ENCODE data around the gene SUGP1. TPM values are rescaled to one million over a fixed set of nuclear protein-coding genes. Genes with fewer than 3 reads are reported as not detected.

Gene SUGP1
- total RNA-seq, 2 experiments from 2014 or later = 49.4 to 62.0 TPM

DNA sequence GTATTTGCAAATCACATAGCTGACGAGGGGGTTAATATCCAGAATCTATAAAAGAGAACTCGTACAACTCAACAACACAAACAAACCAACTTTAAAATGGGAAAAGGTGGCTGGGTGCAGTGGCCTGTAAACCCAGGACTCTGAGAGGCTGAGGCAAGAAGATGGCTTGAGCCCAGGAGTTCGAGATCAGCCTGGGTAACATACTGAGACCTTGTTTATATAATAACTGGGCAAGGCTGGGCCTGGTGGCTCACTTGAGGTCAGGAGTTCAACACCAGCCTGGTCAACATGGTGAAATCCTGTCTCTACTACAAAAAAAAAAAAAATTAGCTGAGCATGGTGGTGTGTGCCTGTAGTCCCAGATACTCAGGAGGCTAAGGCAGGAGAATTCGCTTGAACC is 25.4 kb downstream of the SUGP1 start:
- intact Hi-C loops (cut with DNase I, micrococcal nuclease) = no loop called here
- Mint-ChIP-seq H3K27me3 (no peaks in the 10 kb centered on the region), H3K36me3 (ENCODE audit: low read depth) (peaks cover 42% of the 10 kb centered on the region), H3K4me1 (no peaks in the 10 kb centered on the region), H3K9me3 (ENCODE audit: low read depth) (no peaks in the 10 kb centered on the region), H3K4me3 (no peak overlapping the region), H3K27ac (no peak overlapping the region)
- DNase-seq (no peak), ATAC-seq (no peak)
- ChIA-PET POLR2A (interaction anchor here (0.7 kb wide), 1 partner anchor 618 kb away, joined by 3 read pairs; no protein-coding TSS in a partner anchor), CTCF (no interaction called here)

DNA sequence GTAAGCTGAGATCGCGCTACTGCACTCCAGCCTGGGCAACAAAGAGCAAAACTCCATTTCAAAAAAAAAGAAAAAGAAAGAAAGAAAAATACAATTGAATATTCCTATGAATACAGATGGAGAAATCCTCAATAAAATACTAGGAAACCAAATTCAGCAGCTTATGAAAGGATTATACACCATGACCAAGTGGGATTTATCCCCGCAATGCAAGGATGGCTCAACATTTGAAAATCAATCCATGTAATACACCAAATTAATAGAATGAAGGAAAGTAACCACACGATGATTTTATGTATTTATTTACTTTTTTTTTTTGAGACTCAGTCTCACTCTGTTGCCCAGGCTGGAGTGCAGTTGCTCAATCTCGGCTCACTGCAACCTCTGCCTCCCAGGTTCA is 27.7 kb downstream of the SUGP1 start:
- Mint-ChIP-seq H3K4me1 (no peaks in the 10 kb centered on the region), H3K9me3 (ENCODE audit: low read depth) (no peaks in the 10 kb centered on the region), H3K36me3 (ENCODE audit: low read depth) (peaks cover 51% of the 10 kb centered on the region), H3K4me3 (no peak overlapping the region), H3K27ac (no peak overlapping the region), H3K27me3 (no peaks in the 10 kb centered on the region)
- ChIA-PET CTCF (no interaction called here), POLR2A (interaction anchor here (0.7 kb wide), 1 partner anchor 93 kb away, joined by 4 read pairs; no protein-coding TSS in a partner anchor)
- DNase-seq = no peak
- ATAC-seq = no peak
- intact Hi-C loops (cut with DNase I, micrococcal nuclease) = no loop called here

DNA sequence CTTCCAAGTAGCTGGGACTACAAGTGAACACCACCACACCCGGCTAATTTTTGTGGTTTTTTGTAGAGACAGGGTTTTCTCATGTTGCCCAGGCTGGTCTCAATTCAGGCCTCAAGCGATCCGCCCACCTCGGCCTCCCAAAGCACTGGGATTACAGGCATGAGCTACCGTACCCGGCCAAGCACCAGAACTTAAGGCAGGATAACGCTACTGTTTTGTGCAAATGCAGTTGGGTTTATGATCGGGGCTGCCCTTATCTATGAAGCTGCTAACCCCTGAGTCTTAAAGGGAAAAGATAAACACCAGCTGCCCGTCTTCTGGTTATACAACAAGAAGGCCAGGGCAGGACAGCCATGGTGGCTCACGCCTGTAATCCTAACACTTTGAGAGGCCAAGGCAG is 34.6 kb downstream of the SUGP1 start:
- Mint-ChIP-seq H3K9me3 (ENCODE audit: low read depth) (no peaks in the 10 kb centered on the region), H3K4me1 (no peaks in the 10 kb centered on the region), H3K27me3 (no peaks in the 10 kb centered on the region), H3K27ac (no peak overlapping the region), H3K36me3 (ENCODE audit: low read depth) (peaks cover 35% of the 10 kb centered on the region), H3K4me3 (no peak overlapping the region)
- intact Hi-C loops (cut with DNase I, micrococcal nuclease) = no loop called here
- POLR2A ChIA-PET = no interaction called here
- CTCF ChIA-PET = interaction anchor here (0.6 kb wide), 2 partner anchors 79 to 91 kb away, joined by 3 to 4 read pairs; no protein-coding TSS in a partner anchor
- no peak for ATAC-seq
- no peak for DNase-seq

DNA sequence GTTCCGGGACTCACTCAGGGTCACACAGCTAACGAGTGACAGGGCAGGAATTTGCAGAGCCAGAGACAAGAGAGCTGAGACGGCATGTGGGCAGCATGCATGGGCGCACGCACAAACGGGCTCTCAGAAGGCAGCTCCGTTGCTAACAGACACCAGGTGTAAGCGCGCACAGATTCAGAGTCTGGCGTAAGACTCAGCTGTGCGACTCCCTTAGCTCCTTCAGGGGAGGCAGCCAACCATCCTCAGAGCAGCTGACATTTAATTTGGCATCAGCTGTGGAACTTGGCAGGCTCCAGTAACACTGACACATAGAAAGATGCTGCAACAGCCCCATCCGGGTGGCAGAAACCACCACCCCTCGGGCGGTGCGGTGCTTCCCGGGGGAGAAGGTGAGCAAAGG is 39.7 kb downstream of the SUGP1 start:
- POLR2A ChIA-PET = no interaction called here
- ATAC-seq = no peak
- H3K4me1 Mint-ChIP-seq = no peaks in the 10 kb centered on the region
- no peaks in the 10 kb centered on the region for H3K9me3 Mint-ChIP-seq (ENCODE audit: low read depth)
- DNase-seq = no peak
- no peaks in the 10 kb centered on the region for H3K27me3 Mint-ChIP-seq
- H3K36me3 Mint-ChIP-seq (ENCODE audit: low read depth) = peaks cover 37% of the 10 kb centered on the region
- H3K27ac Mint-ChIP-seq = no peak overlapping the region
- intact Hi-C loops (cut with DNase I, micrococcal nuclease) = no loop called here
- CTCF ChIA-PET = no interaction called here
- no peak overlapping the region for H3K4me3 Mint-ChIP-seq

DNA sequence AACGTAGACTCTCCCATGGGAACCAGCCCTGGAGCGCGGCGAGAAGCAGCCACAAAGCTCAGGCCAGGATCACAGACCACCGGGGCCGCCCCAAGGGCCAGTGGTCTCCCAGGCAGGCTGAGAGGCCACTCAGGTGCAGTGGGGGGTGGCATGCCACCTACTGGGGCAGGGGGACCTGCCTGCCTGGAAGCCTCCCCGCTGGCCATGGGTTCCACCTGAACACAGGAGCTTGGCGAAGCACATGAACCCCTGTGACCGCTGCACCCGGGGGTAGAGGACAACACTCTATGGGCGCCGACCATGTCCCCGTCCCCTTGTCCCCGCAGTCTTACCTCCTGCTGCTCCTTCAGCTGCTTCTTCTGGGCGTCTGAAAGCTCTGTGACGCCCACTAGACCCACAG is 40.5 kb downstream of the SUGP1 start:
- CTCF ChIA-PET = interaction anchor here (0.6 kb wide), 1 partner anchor 144 kb away, joined by 3 read pairs; no protein-coding TSS in a partner anchor
- Mint-ChIP-seq H3K4me1 (no peaks in the 10 kb centered on the region), H3K27me3 (no peaks in the 10 kb centered on the region), H3K4me3 (no peak overlapping the region), H3K36me3 (ENCODE audit: low read depth) (peaks cover 33% of the 10 kb centered on the region), H3K9me3 (ENCODE audit: low read depth) (no peaks in the 10 kb centered on the region), H3K27ac (no peak overlapping the region)
- no peak for ATAC-seq
- intact Hi-C loops (cut with DNase I, micrococcal nuclease) = no loop called here
- POLR2A ChIA-PET = no interaction called here
- DNase-seq = no peak

DNA sequence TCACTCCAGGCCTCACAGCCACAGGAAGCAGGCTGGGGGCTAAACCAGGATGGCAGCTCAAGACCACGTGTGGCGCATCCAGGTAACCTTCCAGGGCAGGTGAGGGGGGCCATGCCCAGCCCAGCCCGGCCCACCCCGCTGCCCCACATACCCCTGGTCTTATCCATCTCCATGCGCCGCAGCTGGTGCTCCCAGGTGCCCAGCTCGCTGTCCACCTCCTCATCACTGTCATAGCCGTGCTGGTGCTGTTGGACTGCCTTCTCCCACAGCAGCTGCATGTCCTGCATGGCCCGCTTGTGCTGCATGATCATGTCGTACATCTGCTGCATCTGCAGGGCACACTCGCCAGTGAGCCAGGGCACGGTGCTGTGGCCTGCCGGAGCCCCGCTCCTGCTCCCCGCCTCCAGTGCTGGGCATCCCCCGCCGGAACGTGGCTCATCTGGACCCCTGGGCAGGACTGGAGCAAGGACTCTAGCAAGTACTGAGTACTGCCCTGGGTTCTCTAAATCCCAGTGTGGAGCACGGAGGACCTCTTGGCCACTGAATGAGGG is 41.2 kb downstream of the SUGP1 start:
- intact Hi-C loops (cut with DNase I, micrococcal nuclease) = no loop called here
- POLR2A ChIA-PET = no interaction called here
- no peak for DNase-seq
- H3K4me1 Mint-ChIP-seq = no peaks in the 10 kb centered on the region
- no peak overlapping the region for H3K27ac Mint-ChIP-seq
- H3K27me3 Mint-ChIP-seq = peaks cover 1% of the 10 kb centered on the region
- H3K36me3 Mint-ChIP-seq (ENCODE audit: low read depth) = peaks cover 28% of the 10 kb centered on the region
- ATAC-seq = no peak
- no peaks in the 10 kb centered on the region for H3K9me3 Mint-ChIP-seq (ENCODE audit: low read depth)
- no peak overlapping the region for H3K4me3 Mint-ChIP-seq
- CTCF ChIA-PET = no interaction called here

DNA sequence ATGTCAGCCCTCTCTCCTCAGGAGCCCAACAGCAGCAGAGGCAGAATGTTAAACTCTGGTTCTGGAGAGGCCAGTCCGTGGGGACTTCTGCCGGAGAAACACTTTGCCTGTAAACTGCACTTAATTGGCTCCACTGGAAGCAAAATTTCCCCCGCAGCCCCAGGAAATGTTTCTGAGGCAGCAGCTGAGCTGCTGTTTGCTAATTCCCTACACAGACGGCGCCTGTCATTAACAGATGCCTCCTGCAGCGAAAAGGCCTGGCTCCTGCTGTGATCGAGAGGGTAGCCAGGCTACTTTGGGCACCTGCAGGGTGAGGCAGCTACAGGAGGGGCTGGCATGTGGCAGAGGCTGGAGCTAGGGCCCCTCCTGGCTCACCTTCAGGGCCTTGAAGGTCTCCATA is 42.0 kb downstream of the SUGP1 start:
- no peak for ATAC-seq
- Mint-ChIP-seq H3K4me3 (no peak overlapping the region), H3K27ac (no peak overlapping the region)

DNA sequence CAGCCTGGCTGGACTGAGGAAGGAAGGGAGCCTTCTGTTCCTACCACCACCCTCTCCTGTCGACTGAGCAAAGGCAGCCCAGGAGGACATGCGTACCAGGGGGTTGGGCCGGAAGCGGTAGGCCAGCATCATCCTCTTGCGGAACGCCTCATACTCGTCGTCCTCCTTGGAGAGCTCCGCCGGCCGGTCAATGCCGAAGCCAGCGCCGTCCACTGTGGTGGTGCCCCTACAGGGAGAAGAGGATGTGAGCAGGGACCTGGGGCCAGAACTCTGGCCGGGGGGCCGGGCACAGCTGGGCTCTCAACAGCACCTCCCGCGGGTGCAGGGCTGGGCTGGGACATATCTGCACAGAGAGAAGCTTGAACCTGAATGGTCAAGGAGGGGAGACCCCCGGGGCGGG is 43.5 kb downstream of the SUGP1 start:
- Mint-ChIP-seq H3K4me3 (no peak overlapping the region), H3K27ac (no peak overlapping the region), H3K4me1 (peaks cover 5% of the 10 kb centered on the region), H3K36me3 (ENCODE audit: low read depth) (peaks cover 23% of the 10 kb centered on the region), H3K9me3 (ENCODE audit: low read depth) (no peaks in the 10 kb centered on the region), H3K27me3 (peaks cover 12% of the 10 kb centered on the region)
- no peak for ATAC-seq
- ChIA-PET CTCF (no interaction called here), POLR2A (no interaction called here)
- intact Hi-C loops (cut with DNase I, micrococcal nuclease) = no loop called here
- DNase-seq = no peak

More for the DNA sequence above, 42.0 kb downstream of the SUGP1 start:
- peaks cover 9% of the 10 kb centered on the region for H3K27me3 Mint-ChIP-seq
- no peak for DNase-seq
- H3K4me1 Mint-ChIP-seq = peaks cover 4% of the 10 kb centered on the region
- CTCF ChIA-PET = interaction anchor here (0.6 kb wide), 1 partner anchor 213 kb away, joined by 3 read pairs; no protein-coding TSS in a partner anchor
- no peaks in the 10 kb centered on the region for H3K9me3 Mint-ChIP-seq (ENCODE audit: low read depth)
- POLR2A ChIA-PET = no interaction called here
- intact Hi-C loops (cut with DNase I, micrococcal nuclease) = no loop called here
- H3K36me3 Mint-ChIP-seq (ENCODE audit: low read depth) = peaks cover 23% of the 10 kb centered on the region

DNA sequence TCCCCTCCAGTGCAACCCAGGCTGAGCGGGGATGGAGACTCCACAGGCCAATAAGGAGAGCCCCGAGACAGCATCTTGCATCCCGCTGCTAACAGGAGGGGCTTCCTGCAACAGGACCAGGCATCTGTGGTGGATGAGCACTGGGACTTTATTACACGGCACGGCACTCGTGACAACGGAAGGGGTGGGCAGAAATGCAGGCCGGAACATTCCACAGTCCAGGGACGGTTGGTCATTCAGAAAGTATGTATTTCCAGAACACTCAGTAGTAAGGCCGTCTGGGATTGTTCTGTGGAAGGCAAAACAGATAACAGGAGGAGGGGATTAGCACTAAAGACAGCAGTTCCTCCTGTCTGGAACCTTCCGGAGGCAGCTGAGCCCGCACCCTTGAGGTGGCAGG is 43.9 kb downstream of the SUGP1 start:
- intact Hi-C loops (cut with DNase I, micrococcal nuclease) = no loop called here
- Mint-ChIP-seq H3K27ac (no peak overlapping the region), H3K9me3 (ENCODE audit: low read depth) (no peaks in the 10 kb centered on the region), H3K27me3 (peaks cover 12% of the 10 kb centered on the region), H3K4me3 (no peak overlapping the region), H3K36me3 (ENCODE audit: low read depth) (peaks cover 23% of the 10 kb centered on the region), H3K4me1 (peaks cover 5% of the 10 kb centered on the region)
- DNase-seq = no peak
- CTCF ChIA-PET = no interaction called here
- POLR2A ChIA-PET = interaction anchor here (0.5 kb wide), 1 partner anchor 23 kb away, joined by 3 read pairs; no protein-coding TSS in a partner anchor
- ATAC-seq = no peak

DNA sequence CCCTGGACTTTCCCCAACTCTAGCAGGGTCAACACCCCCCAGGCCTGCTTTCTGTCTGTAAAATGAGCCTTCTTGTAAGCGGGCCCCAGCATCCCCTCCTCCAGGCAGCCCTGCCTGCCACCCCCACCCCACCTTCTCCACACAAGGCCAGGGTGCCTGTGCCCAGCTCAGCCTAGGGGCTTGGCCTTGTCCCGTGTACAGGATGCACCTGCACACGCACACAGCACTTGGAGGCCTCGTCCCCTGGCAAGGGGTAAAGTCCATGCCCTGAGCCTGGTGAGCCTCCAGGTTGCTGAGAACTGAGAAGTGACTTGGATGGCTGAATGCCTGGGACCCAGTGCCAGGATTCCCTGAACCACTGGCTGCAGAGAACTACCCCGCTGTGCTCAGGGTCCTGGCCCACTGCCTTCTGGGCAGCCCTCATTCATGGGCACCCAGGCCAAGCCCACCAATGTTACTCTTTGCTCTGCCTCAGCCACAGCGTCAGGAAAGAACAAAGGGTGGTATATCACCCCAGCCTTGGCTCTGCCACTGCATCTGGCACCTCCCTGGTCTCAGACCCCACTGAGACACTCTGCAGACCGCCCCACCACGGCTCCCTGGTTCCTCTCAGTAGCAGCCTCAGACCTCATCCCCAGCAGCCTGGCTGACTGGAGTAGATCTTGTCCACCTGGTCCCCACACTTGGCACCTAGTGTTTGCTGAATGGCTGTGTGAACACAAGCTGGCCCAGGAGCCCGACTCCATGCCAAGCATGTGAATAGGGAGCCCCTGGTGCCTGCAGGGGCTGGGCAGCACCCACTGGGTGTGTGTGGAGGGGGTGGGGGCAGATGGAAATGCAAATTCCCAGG is 45.4 kb downstream of the SUGP1 start:
- Mint-ChIP-seq H3K4me3 (no peak overlapping the region), H3K4me1 (peaks cover 5% of the 10 kb centered on the region), H3K27me3 (peaks cover 12% of the 10 kb centered on the region), H3K27ac (no peak overlapping the region), H3K36me3 (ENCODE audit: low read depth) (peaks cover 16% of the 10 kb centered on the region), H3K9me3 (ENCODE audit: low read depth) (no peaks in the 10 kb centered on the region)
- intact Hi-C loops (cut with DNase I, micrococcal nuclease) = no loop called here
- ChIA-PET POLR2A (no interaction called here), CTCF (interaction anchor here (0.8 kb wide), 1 partner anchor 9 kb away, joined by 4 read pairs; no protein-coding TSS in a partner anchor)
- ATAC-seq (no peak), DNase-seq (no peak)

DNA sequence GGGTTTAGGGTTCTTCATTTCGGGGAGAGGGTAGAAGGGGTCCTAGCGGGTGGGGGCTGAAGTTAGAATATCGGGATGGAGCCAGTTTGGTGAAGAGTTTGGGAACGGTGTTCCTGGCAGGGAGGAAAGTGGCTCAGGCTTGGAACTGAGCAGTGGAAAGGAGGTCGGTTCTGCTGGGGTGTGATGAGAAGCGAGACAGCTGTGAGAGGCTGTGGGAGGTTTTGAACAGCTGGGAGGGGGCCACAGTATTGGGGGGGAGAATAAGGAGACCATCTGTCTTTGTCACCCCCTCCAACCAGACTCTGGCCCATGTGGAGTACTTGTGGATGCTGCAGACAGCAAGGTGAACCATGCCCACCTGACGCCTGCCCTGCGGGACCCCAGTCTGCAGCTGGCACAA is 46.2 kb downstream of the SUGP1 start:
- intact Hi-C loops (cut with DNase I, micrococcal nuclease) = no loop called here

More for the DNA sequence above, 46.2 kb downstream of the SUGP1 start:
- ATAC-seq (no peak), DNase-seq (no peak)
- Mint-ChIP-seq H3K36me3 (ENCODE audit: low read depth) (peaks cover 16% of the 10 kb centered on the region), H3K27me3 (peaks cover 12% of the 10 kb centered on the region), H3K4me1 (peaks cover 5% of the 10 kb centered on the region), H3K9me3 (ENCODE audit: low read depth) (no peaks in the 10 kb centered on the region), H3K27ac (no peak overlapping the region), H3K4me3 (no peak overlapping the region)
- ChIA-PET CTCF (no interaction called here), POLR2A (no interaction called here)
